Stimulated activated CD8-positive, alpha-beta memory T cell treated with anti-CD3 and anti-CD28 coated beads, Interleukin-12 subunit alpha, Interleukin-12 subunit beta, amount 100 ng/mL, for 24 hours (primary cell): ENCODE results near the gene RGS12.

ENCODE experiments used
- DNase-seq: peaks from one replicate; pipeline ENCODE4 v3.0.0-alpha.2; 2020; ENCODE audit errors: extremely low read depth

RGS12 gene

DNA sequence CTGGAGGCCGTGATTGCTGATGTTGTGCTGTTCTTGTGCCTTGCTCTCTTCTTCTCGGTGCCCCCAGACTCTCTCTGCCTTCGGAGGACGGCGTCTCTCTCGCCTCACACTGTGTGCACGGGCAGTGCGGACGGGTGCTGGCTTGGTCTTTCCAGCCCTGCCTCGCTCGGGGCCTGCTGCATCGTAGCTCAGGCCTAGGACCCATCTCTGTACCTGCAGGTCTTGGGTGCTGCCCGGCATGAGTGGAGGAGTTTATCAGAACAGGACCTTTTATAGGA, 18.2 kb downstream of the RGS12 start:
- no peak for DNase-seq

DNA sequence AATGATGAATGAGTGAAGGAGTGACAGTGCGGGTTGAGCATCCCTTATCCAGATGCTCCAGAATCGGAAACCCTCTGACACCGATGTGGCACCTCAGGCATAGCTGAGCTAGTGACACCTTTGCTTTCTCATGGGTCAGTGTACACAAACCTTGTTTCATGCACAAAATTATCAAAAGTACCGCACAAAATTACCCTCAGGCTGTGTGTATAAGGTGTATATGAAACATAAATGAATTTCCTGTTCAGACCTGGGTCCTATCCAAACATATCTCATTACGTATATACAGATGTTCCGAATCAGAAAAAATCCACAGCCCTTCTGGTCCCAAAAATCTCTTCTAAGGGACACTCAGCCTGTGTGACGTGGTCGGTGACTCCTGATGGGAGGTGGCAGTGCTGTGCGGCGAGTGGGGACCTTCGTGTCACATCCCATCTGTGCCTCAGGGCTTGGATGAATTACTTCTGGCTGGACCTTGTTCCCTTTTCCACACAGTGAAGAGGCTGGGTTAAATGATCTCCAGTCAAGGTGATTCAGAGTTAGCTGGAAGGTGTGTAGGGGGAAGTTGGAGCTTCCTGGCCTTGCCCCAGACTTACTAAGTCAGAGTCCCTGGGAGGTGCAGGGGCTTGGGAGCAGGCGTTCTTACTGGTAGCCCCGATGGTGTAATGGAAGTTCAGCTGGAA, 18.8 kb downstream of the RGS12 start:
- DNase-seq = no peak

DNA sequence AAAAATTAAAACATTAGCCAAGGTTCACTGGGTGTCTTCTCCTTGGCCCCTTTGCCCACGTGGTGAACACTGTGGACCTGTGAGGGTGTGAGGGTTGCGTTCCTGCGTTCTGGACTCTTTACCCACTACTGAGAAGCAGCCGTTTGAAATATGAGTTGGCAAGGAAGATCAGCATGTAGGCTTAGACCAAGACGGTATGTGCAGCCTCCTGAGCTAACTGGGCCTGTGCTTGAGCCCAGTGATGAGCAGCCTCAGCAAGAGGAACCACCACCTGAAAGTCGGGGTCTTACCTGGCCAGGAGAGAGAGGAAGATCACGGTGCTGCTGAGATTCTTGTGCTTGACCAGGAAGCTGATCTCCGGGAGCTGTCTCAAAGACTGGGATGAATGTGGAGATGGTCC, 19.5 kb downstream of the RGS12 start:
- DNase-seq = no peak

DNA sequence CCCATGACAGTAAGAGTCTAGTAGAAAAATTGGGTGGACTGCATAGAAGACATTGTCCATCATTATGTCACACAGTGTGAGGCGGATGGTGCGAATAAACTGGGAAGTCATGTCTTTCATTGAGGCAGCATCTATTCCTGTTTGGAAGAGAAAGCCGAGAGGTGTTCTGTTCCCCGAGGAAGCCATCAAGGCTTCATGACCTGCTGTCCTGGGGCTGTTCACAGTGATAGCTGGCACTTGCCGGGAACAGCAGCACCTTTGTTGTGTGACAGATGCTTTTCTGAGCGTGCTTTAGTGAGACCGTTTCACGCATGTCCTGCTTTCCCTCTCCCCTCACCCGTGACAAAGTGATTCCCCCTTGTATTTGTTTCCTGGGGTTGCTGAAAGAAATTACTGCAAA, 20.3 kb downstream of the RGS12 start:
- DNase-seq = no peak

DNA sequence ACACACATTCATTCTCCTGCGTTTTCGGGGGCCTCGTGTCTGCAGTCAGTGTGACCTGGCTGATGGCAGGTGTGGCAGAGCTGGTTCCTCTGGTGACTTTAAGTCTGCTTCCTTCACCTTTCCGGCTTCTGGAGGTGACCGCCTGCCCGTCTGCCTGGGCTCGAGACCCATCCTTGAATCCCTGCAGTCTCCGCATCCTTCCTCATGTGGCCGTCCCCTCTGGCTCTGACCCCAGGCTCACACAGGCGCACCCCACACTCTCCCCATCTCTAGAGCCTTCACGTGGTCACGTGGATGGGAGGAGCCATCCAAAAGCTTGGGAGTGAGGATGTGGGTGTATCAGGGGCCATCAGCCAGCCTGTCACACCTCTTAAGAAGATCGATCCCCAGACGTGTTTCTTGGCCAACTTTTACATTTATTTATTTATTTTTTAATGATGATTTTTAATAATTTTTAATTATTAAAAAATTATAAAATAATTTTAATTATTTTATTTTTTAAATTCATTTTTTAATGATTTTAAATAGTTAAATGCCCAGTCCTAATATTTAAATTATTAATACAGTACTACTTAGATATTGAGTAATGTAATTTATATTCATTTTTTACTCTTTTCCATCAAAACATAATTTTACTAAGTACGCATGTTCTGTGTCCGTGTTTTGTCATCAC, 20.9 kb downstream of the RGS12 start:
- no peak for DNase-seq

DNA sequence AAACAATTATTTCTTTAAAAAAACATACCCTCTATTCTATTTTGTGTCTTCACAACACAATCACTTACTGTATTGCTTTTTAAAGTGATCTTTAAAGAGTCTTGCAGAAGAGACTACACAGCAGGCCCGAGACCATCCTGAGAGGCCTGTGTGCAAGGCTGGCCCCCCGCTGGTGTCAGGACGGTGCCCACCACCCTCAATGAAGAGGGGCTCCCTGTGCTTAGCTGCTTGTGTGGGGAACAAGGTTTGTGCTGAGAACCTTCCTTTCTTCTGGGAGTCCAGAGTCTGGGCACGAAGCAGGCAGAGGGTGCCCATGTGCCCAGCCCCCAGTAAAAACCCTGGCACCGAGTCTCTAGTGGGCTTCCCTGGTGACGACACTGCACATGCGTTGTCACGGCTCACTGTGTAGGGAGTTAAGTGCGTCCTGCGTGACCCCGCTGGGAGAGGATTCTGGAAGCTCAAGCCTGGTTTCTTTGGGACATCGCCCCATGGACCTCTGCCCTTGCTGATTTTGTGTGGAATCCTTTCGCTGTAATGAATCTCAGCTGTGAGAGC, 22.0 kb downstream of the RGS12 start:
- no peak for DNase-seq

DNA sequence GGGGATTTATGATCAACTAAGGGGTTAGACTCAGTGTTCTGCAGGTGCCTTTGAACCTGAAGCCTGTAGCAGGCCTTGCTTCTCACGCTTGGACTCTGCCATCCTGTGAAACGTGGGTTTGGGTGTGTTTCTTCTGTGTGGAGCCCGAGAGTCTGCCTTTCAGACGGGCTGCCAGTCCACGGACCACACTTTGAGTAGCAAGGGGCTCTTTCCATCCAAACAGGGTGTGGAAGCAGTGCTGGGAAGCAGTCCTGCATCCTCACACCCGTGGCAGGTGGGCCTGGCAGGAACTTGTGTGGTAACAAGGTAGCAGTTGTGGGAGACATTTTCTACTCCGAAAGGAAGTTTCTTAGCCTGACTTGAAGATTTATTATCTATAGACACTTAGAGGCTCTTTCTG, 22.7 kb downstream of the RGS12 start:
- DNase-seq = no peak

DNA sequence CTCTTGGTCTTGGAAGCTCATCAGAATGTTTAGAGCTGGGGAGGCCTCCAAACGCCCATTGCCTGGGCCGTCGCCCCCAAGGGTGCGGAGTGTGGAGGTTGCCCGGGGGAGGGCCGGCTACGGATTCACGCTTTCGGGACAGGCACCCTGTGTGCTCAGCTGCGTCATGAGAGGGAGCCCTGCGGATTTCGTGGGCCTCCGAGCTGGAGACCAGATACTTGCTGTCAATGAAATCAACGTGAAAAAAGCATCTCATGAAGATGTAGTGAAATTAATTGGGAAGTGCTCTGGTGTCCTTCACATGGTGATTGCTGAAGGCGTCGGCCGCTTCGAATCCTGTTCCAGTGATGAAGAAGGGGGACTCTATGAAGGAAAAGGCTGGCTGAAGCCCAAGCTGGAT, 23.3 kb downstream of the RGS12 start:
- DNase-seq = no peak

DNA sequence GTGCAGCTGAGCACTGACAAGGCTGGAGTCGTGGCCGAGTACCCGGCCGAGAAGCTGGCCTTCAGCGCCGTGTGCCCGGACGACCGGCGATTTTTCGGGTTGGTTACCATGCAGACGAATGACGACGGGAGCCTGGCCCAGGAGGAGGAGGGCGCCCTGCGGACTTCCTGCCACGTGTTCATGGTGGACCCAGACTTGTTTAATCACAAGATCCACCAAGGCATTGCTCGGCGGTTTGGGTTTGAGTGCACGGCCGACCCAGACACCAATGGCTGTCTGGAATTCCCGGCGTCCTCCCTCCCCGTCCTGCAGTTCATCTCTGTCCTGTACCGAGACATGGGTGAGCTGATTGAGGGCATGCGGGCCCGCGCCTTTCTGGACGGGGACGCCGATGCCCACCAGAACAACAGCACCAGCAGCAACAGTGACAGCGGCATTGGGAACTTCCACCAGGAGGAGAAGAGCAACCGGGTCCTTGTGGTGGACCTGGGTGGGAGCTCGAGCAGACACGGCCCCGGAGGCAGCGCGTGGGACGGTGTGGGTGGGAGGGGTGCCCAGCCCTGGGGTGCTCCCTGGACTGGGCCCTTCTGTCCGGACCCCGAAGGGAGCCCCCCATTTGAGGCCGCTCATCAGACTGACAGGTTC, 24.3 kb downstream of the RGS12 start:
- no peak for DNase-seq

DNA sequence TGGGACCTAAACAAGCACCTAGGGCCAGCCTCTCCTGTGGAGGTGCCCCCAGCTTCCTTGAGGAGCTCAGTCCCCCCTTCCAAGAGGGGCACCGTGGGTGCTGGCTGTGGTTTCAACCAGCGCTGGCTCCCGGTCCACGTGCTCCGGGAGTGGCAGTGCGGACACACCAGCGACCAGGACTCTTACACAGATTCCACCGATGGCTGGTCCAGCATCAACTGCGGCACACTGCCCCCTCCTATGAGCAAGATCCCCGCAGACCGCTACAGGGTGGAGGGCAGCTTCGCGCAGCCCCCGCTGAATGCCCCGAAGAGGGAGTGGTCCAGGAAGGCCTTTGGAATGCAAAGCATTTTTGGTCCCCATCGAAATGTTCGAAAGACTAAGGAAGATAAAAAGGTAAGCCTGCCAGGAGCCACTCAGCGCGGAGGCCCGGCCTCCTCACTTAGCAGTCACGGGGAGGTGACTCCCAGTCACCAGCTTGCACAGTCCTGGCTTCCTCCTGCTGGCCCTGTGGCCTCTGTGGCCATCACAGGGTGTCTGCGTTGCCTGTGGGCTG, 24.9 kb downstream of the RGS12 start:
- DNase-seq = no peak

DNA sequence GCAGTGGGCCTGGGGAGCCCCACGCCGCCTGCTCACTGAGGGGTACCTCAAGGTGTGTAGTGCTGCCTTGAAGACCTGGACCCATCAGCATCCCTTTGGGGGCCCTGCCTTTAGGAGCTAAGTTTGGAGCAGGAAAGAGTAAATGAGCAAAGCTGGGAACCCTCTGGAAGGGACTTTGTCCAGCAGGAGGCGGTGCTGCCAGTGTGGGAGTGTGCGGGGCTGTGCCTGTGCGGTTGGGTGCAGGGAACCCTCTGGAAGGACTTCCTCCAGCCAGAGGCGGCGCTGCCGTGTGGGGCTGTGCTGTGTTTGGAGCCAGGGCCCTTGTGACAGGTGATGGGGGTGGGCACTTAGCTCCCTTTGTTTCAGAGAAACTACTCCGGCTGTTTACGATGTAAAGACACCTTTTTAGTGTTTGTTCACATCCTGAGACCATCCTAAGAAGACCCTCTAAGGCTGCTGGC, 25.8 kb downstream of the RGS12 start:
- DNase-seq = no peak

DNA sequence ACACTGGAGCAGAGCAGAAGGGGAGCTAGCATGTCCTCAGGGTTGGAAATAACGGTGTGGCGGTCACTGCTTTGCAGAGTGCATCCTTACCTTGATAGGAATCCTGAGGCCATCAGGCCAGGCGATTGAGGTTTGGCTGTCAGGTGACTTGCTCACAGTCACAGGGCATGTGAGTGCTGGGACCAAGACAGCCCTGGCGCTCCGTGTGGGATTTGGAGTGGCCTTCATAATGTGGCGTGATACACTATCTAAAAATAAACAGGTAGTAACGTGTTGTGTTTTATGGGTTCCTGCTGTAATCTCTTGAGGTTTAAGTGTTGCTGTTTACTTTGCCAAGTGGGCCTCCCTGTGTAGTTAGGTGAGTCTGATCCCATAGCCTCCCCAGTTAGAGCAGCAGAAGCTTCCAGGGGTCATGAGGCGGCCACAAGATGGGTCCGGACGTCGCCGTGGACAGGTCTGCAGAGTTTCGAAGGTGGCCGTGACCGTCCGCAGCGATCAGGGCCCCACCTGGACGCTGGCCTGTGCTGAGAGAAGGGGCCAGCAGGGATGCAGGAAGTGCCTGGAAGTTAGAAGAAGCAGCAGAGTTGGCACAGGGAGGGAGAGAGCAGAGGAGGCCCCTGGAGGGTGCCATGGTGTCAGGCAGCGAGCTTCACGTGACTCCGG, 27.7 kb downstream of the RGS12 start:
- DNase-seq = no peak

DNA sequence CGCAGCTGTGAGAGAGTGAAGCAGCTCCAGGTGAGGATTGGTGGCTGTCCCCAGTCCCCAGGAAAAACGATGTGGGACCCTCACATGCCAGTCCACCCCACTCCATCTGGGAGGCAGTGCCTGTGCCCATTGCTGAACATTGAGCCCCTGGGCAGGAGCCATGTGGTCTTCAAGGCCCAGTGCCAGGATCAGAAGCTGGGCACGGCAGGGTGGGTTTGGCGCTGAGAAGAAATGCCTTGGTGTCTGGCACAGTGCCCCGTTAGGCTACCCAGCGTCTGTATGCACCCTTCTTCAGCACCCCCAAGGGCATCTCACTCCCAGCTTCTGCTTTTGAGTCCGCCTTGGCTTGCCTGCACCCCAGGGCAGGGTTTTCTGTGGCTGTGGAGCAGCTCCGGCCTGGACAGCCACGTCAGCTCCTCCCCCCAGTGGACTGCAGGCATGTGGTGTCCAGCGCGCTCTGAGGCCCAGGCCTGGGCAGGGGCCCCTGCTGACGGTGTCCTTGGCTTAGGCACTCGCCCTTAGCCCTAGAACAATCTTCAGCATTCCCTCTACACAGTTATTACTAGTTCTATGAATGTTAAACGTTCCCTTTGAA, 28.6 kb downstream of the RGS12 start:
- DNase-seq = no peak

DNA sequence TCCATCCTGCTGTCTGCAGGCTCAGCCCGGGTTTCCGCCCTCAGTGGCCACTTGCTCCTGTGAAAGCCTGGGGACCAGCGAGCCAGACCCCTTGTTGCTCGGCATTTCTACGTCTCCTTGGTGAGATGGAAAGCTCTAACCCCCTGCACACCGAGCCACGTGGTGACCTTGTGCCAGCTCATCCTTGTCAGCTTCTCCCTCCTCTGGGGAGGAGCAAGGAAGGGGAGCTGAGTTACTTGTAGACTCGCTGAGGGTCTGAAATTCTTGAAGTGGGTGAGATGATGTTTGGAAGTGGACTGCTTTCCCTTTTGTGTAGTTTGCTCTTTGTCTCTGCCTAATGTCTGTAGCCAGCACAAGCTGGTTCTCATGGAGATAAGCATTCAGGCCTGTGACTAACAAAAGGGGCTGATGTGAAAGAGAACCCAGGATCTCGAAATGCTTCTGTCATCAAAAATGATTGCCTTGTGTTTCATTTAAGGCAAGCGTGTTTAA, 29.3 kb downstream of the RGS12 start:
- DNase-seq = no peak

DNA sequence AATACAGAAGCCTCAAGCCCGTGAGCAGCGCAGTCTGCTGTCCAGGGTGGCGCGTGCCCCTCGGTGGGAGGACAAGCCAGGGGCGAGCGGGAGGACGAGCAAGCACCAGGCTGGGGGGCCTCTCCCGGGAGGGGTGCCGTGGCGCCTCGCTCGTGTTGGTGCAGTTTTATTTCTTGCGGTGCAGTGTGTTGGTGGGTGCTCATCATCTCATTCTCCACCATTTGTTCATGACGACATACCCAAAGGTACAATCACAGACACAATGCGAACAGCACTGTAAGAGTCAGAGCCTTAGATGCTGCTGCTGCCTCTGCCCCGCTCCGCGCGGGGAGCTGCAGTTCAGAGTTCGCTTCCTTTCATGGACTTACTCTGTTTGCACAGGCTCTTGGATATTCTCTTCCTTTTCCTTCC, 30.3 kb downstream of the RGS12 start:
- no peak for DNase-seq

DNA sequence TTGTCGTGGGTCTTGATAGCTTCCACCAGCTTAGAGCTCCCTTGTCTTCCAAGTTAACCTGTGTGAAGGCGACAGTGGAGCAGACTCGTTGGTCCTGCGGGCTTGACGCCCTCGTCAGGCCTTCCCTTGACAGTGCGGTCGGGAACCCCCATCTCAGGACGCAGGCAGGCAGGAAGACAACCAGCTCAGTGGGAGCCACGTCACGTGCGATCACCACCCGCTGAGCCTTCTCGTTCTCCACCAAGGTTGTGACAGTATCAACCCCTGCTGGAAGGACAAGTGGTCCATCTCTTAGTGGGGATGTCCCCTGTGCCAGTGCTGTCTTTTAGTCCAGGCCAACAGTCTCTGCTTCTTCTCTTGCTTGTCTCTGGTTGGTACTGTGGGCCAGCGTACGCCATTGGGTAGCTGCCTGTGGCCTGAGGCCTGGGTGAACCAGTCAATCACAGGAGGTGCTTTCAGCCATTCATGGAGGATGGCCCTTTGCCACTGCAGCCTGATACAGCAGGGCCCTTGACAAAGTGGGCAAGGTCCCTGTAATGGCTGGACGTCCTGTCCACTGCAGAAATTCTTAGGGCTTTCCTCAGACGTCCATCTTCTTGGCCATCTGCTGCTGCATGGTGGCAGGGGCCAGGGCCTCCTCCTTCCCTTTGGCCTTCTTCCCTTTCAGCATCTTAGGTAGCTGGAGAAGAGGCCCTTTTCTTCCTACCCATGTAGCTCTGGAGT, 31.4 kb downstream of the RGS12 start:
- DNase-seq = no peak

DNA sequence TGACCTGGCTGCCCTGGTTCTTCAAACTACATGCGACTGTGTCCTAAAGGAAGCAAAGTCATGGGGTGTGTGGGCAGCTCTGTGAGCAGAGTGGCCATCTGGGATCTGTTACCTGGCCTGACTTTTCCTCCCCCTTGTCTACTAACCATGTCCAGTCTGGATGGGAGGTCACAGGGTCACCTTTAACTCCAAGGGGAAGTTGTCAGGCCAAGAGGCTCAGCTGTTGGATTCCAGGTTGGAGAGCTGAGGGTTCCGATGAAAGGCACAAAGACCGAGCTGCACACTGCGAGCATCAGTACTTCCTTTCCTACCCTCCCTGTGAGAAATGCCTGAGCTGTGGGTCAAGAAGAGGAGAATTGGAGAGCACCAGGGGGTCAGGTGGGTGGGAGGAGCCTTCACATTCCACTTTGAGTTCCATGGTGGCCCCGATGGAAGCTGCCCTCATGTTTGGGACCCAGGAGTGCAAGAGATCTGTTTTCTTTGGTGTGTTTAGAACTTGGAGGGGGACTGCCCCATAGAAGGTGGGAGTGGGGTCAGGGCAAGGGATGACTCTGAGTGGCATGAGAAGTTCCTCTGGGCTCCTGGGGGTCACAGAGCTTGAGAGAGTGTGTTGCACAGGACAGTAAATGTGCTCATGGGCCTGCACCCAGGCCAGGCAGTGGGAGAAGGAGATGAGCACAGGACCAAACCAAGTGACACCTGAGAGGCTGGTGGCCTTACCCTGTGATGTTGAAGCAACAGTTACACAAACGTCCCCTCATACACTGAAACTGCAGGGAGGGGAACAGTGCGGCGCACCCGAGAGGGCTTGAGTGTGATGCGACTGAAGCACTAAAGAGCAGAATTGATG, 36.2 kb downstream of the RGS12 start:
- DNase-seq = no peak

DNA sequence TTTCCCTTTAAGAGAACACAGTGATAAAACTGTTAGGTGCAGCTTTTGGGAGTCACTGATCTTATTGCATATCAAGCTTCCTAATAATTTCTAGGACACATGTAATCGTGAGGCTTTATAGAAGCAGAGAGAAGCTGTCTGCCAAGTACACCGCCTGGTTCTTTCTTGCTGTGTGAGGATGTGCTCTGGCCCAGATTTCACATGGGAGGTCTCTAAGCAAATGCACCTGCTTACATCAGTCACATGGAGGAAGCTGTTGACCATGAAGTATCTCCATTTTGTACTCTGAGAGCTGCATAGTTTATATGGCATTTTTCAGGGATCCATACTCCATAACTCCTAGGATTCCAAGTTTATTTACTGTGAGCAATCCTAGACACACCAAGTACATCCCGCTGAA, 37.1 kb downstream of the RGS12 start:
- DNase-seq = no peak

DNA sequence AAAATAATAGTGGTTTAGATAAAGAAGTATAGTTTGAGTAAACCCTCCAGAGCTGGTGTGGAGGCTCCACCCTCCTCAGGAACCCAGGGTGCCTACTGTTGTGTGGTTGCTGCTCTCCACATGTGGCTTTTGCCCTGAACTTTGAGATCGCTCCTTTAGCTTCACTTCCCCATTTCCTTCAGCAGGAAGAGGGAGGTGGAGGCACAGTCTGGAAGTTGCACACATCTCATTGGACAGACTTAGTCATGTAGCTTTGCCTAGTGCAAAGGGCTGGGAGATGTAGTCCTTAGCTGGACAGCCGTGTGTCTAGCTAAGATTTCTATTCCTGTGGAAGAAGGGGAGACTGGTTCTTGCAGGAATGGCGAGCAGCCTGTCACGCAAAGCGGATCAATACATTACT, 37.9 kb downstream of the RGS12 start:
- no peak for DNase-seq
